Measurements from ENCODE around the gene TEAD4.

The TEAD4 gene

GRCh38 chr12:2959192-2959504, at the start of gene TEAD4:
Gene TEAD4, plus strand, starts transcription at chr12:2959397.
- Histone ChIP-seq H3K36me3 (peaks cover 0 to 12% (median under 1%) of the 10 kb centered on the region in 11 experiments; a peak in 5 of 22 replicates), H3K4me3 (peak within 1 kb of the TSS; percentile 75 to 93 (median 83)), H3K27ac (peak within 1 kb of the TSS in 10 of 11 experiments; percentile 14 to 80 (median 76); a peak in 18 of 22 replicates), H3K9ac (peak within 1 kb of the TSS; percentile 68 to 85 (median 80)), H4K20me1 (peaks cover 0 to 40% (median 36%) of the 10 kb centered on the region in 11 experiments; a peak in 19 of 22 replicates), H3K4me1 (peaks cover 28 to 49% (median 43%) of the 10 kb centered on the region in 10 experiments), H3K9me3 (replicated peaks in 1 of 11) (no peaks in the 10 kb centered on the region), H3K4me2 (peak within 1 kb of the TSS; percentile 92 to 100 (median 96)), H3K27me3 (no peaks in the 10 kb centered on the region; a peak in 1 of 22 replicates)
- no peak for TF ChIP-seq Cebpa-rat (IDR thresholded peaks at IDR 0.05)

GRCh38 chr12:2912216-2912575, 47.0 kb upstream of the TEAD4 start:
- H3K36me3 ChIP-seq = peaks cover 18 to 75% (median 44%) of the 10 kb centered on the region in 11 experiments; a peak in 20 of 22 replicates
- H3K4me1 ChIP-seq = no peaks in the 10 kb centered on the region
- no peak overlapping the region for H3K9ac ChIP-seq
- no peaks in the 10 kb centered on the region for H4K20me1 ChIP-seq
- H3K9me3 ChIP-seq (replicated peaks in 1 of 11) = no peaks in the 10 kb centered on the region
- no peak overlapping the region for H3K4me2 ChIP-seq
- no peak for TF ChIP-seq Cebpa-rat (IDR thresholded peaks at IDR 0.05)
- no peak overlapping the region for H3K27ac ChIP-seq
- H3K27me3 ChIP-seq = no peaks in the 10 kb centered on the region
- H3K4me3 ChIP-seq = no peak overlapping the region

DNA sequence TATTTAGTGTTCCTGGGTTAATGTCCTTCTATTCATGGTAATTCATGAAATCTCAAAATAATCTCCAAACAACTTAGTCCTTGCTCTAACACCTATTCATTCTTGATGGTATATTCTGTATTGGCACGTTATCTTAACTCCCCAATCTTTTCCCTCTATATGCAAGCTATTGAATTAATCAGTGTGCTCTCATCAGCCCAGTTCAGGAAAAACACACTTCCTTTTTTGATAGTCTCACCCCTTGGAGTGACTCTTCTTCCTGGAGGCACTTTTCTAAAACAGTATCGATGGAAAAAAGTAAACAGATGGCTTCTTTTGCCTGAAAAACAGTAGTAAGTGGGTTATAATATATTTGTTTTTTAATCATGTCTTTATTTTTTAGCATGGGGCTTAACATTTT, 39.9 kb upstream of the TEAD4 start:
- H3K27me3 ChIP-seq = no peaks in the 10 kb centered on the region
- peaks cover 36 to 78% (median 55%) of the 10 kb centered on the region in 11 experiments for H3K36me3 ChIP-seq
- H3K4me1 ChIP-seq = peaks cover 0 to 11% (median 4%) of the 10 kb centered on the region in 10 experiments; a peak in 8 of 20 replicates
- no peaks in the 10 kb centered on the region for H4K20me1 ChIP-seq
- TF ChIP-seq Cebpa-rat (IDR thresholded peaks at IDR 0.05) = no peak
- no peak overlapping the region for H3K27ac ChIP-seq
- no peak overlapping the region for H3K9ac ChIP-seq
- H3K9me3 ChIP-seq (replicated peaks in 1 of 11) = no peaks in the 10 kb centered on the region
- peak overlapping the region in 3 of 11 experiments; percentile 5 to 17 (median 8); a peak in 3 of 22 replicates for H3K4me2 ChIP-seq
- no peak overlapping the region for H3K4me3 ChIP-seq

DNA sequence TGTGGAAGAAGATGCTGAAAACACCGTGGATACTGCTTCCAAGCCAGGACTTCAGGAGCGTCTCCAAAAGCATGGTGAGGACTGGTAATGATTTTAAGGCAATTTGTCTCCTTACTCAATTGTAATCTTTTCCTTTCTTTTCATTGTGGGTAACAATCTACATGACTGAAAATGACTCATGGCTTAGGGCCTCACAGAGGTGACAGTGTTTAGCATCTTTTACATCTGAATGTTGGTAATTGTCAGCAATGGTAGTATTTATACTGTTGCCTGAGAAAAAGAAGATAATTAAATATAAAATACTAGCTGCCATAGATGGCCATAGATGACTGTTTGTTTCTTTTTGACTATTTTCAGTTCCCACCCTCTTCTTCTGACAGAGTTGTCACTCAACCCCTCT, 36.9 kb upstream of the TEAD4 start:
- Histone ChIP-seq H3K4me3 (no peak overlapping the region), H3K4me2 (no peak overlapping the region), H3K9me3 (replicated peaks in 1 of 11) (no peaks in the 10 kb centered on the region), H3K4me1 (peaks cover 0 to 11% (median 4%) of the 10 kb centered on the region in 10 experiments; a peak in 8 of 20 replicates), H3K36me3 (peaks cover 42 to 89% (median 66%) of the 10 kb centered on the region in 11 experiments), H3K27me3 (no peaks in the 10 kb centered on the region), H4K20me1 (no peaks in the 10 kb centered on the region), H3K9ac (no peak overlapping the region), H3K27ac (no peak overlapping the region)
- TF ChIP-seq Cebpa-rat (IDR thresholded peaks at IDR 0.05) = no peak

DNA sequence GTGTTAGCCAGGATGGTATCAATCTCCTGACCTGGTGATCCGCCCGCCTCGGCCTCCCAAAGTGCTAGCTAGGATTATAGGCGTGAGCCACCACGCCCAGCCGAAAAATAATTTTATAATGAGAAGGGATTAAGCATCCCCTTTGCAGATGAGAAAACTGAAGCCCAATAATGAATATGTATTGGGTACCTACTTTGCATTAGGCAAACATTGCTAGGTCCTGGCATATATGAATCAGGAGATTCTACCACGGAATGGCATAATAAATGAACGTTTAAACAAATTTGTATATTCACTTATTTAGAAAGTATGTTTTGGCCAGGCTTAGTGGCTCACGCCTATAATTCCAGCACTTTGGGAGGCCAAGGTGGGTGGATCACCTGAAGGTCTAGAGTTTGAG, 36.1 kb upstream of the TEAD4 start:
- no peak for TF ChIP-seq Cebpa-rat (IDR thresholded peaks at IDR 0.05)
- peaks cover 0 to 11% (median 4%) of the 10 kb centered on the region in 10 experiments; a peak in 8 of 20 replicates for H3K4me1 ChIP-seq
- no peaks in the 10 kb centered on the region for H3K27me3 ChIP-seq
- no peak overlapping the region for H3K9ac ChIP-seq
- H3K4me3 ChIP-seq = no peak overlapping the region
- H3K27ac ChIP-seq = no peak overlapping the region
- no peaks in the 10 kb centered on the region for H3K9me3 ChIP-seq (replicated peaks in 1 of 11)
- no peaks in the 10 kb centered on the region for H4K20me1 ChIP-seq
- H3K4me2 ChIP-seq = no peak overlapping the region
- H3K36me3 ChIP-seq = peaks cover 44 to 91% (median 71%) of the 10 kb centered on the region in 11 experiments

DNA sequence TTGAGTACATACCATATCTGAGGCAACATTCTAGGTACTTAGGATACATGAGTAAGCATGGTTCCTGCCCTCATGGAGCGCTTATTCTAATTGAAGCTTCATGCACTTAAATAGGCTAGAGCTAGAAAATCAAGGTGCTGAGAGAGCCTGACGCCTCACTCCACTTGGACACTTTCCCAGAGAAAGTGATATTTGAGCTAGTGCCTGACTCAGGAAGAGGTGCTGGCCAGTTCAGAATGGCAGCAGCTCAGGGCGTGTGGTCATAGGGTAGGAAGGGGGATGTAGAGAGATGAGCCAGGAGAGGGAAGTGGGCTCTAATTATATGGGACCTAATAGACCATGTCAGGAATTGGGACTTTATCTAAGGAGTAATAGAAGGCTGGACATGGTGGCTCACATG, 35.2 kb upstream of the TEAD4 start:
- peaks cover 0 to 11% (median 4%) of the 10 kb centered on the region in 10 experiments; a peak in 8 of 20 replicates for H3K4me1 ChIP-seq
- H3K4me3 ChIP-seq = no peak overlapping the region
- no peak overlapping the region for H3K4me2 ChIP-seq

DNA sequence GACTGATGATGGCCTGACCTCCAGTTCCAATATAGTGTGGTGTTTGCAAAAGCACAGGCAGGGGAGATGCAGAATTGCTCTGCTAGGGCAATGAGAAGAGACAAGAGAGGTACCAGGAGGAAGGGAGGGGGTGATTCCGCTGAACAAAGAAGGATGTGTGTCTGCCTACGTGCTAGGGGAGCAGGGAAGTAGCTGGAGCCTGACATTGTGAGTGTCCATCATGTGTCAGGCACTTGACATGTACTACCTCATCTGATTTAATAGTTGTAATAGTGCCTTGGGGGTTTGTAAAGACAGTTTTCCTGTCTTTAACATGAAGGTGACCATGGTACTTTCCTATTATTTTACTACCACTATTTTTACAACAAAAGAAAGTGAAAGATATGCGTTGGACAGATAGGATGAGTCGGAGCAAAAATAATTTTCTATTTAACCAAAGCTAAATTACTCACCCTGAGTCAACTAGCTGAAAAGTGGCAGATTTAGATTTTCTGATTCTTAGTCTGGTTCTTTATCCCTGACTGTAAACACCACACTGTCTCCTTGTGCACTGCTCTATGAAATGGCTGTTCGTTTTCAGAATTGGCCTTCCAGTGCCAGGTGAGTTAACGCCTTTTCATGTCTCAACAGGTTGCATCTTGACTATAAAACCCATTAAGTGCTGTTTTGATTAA, 33.7 kb upstream of the TEAD4 start:
- no peak overlapping the region for H3K4me2 ChIP-seq
- TF ChIP-seq Cebpa-rat (IDR thresholded peaks at IDR 0.05) = no peak

More for the DNA sequence above, 35.2 kb upstream of the TEAD4 start:
- no peaks in the 10 kb centered on the region for H4K20me1 ChIP-seq
- H3K9ac ChIP-seq = no peak overlapping the region
- H3K36me3 ChIP-seq = peaks cover 46 to 92% (median 75%) of the 10 kb centered on the region in 11 experiments
- TF ChIP-seq Cebpa-rat (IDR thresholded peaks at IDR 0.05) = no peak
- H3K27ac ChIP-seq = no peak overlapping the region
- H3K9me3 ChIP-seq (replicated peaks in 1 of 11) = no peaks in the 10 kb centered on the region
- no peaks in the 10 kb centered on the region for H3K27me3 ChIP-seq

GRCh38 chr12:2930865-2931264, 28.3 kb upstream of the TEAD4 start:
- peaks cover 0 to 8% (median 3%) of the 10 kb centered on the region in 10 experiments; a peak in 7 of 20 replicates for H3K4me1 ChIP-seq
- no peak overlapping the region for H3K4me3 ChIP-seq
- peaks cover 40 to 100% (median 85%) of the 10 kb centered on the region in 11 experiments for H3K36me3 ChIP-seq
- no peak for TF ChIP-seq Cebpa-rat (IDR thresholded peaks at IDR 0.05)
- H3K4me2 ChIP-seq = no peak overlapping the region
- H4K20me1 ChIP-seq = 0 out of 22 replicates have a peak, but pooled peaks cover 0 to 3% (median 0%) of the 10 kb centered on the region in 11 experiments
- no peaks in the 10 kb centered on the region for H3K9me3 ChIP-seq (replicated peaks in 1 of 11)
- no peak overlapping the region for H3K27ac ChIP-seq
- H3K9ac ChIP-seq = no peak overlapping the region
- H3K27me3 ChIP-seq = no peaks in the 10 kb centered on the region

More for the DNA sequence above, 33.7 kb upstream of the TEAD4 start:
- Histone ChIP-seq H3K36me3 (peaks cover 49 to 100% (median 77%) of the 10 kb centered on the region in 11 experiments), H3K9me3 (replicated peaks in 1 of 11) (no peaks in the 10 kb centered on the region), H3K4me3 (no peak overlapping the region), H3K4me1 (no peaks in the 10 kb centered on the region), H3K27ac (no peak overlapping the region), H3K27me3 (no peaks in the 10 kb centered on the region), H3K9ac (no peak overlapping the region), H4K20me1 (no peaks in the 10 kb centered on the region)

GRCh38 chr12:2933586-2933985, 25.6 kb upstream of the TEAD4 start:
- Histone ChIP-seq H4K20me1 (0 out of 22 replicates have a peak, but pooled peaks cover 0 to 3% (median 0%) of the 10 kb centered on the region in 11 experiments), H3K27me3 (no peaks in the 10 kb centered on the region), H3K4me3 (no peak overlapping the region), H3K9me3 (replicated peaks in 1 of 11) (no peaks in the 10 kb centered on the region), H3K4me1 (peaks cover 0 to 12% (median 3%) of the 10 kb centered on the region in 10 experiments; a peak in 7 of 20 replicates), H3K27ac (no peak overlapping the region), H3K4me2 (no peak overlapping the region), H3K9ac (no peak overlapping the region), H3K36me3 (peaks cover 38 to 98% (median 76%) of the 10 kb centered on the region in 11 experiments)
- no peak for TF ChIP-seq Cebpa-rat (IDR thresholded peaks at IDR 0.05)

All from BLaER1 treated with 17β-estradiol and CSF1 and Interleukin-3, amounts not matched to agents 10 nM and 100 nM (cell line).